GM13976 (cell line): ENCODE data around the gene YAE1.

Source experiments
- DNase-seq: peaks from one replicate; pipeline ENCODE4 v3.0.0; 2012; ENCODE audit warnings: low spot score
- in situ Hi-C: fragments of 300-500 bp; cut with MboI; formaldehyde crosslinking; loops from one replicate; pipeline ENCODE4 v1.12.0; 2022; ENCODE audit warnings: low sequenced_read_pairs, mixed read lengths, inconsistent platforms; ENCODE audit not compliant: unreplicated experiment
- TF ChIP-seq, protein P1 (sequence below): IDR thresholded peaks from 2 replicates; pipeline ENCODE4 v1.5.1; 2012; ENCODE audit warnings: borderline replicate concordance, mild to moderate bottlenecking; ENCODE audit not compliant: insufficient read depth; ENCODE audit errors: extremely low read depth, missing control alignments, control extremely low read depth

Gene YAE1

DNA sequence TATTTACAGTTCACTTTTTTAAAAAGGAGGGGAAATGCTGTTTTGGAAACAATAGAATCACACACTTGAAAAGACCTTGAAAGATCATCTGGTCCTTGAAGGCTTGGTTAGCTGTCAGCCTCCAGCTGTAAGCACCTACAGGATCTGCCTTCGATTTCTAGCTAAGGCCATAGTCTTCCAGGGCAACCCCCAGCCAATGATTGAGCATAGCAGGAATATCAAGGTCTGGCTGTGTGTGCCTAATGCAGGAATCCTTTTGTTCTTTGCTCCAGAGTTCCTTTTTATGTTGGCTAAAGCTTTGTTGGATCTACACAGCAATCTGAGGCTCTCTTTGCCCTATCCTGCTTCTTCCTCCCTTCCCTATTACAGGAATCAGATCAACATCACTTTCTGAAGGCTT, 5.2 kb upstream of the YAE1 start:
- no peak for DNase-seq
- in situ Hi-C loops = no loop called here
- TF ChIP-seq, protein P1, sequence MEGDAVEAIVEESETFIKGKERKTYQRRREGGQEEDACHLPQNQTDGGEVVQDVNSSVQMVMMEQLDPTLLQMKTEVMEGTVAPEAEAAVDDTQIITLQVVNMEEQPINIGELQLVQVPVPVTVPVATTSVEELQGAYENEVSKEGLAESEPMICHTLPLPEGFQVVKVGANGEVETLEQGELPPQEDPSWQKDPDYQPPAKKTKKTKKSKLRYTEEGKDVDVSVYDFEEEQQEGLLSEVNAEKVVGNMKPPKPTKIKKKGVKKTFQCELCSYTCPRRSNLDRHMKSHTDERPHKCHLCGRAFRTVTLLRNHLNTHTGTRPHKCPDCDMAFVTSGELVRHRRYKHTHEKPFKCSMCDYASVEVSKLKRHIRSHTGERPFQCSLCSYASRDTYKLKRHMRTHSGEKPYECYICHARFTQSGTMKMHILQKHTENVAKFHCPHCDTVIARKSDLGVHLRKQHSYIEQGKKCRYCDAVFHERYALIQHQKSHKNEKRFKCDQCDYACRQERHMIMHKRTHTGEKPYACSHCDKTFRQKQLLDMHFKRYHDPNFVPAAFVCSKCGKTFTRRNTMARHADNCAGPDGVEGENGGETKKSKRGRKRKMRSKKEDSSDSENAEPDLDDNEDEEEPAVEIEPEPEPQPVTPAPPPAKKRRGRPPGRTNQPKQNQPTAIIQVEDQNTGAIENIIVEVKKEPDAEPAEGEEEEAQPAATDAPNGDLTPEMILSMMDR = no peak

DNA sequence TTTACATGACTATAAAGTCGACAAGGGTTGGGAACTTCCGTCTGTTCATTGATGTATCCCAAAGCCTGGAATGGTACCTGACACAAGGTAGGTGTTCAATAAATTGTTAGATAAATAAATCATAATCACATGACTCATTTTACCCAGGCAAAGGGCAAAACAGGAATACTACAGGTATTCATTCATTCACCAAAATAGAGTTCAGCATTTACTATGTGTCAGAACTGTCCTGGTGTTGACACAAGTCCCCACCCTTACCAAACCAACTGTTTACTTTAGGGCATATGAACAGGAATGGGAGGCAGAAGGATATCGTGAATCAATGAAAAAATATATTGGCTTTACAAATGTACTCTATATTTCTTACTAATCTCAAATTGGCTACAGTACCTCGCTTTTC, 666 bp upstream of the YAE1 start:
- TF ChIP-seq, protein P1 = no peak
- in situ Hi-C loops = no loop called here
- no peak for DNase-seq

DNA sequence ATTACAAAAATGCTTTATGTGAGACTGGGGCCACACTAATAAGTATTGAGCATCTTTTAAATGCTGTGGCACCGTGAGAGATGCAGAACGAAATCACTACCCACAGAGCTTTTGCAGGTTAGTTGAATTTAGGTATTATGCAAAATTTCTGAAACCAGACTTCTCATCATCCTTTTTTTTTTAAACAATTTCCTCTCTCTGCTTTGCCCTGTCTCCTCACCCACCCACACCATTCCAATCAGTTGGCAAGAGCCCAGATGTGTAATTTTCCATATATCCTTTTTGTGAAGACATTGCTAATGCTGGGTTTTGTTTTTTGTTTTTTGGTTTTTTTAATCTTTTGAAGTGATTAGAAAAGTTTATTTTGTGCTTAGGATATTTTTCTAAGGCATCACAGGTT, 1.1 kb downstream of the YAE1 start:
- no peak for DNase-seq
- in situ Hi-C loops = no loop called here
- TF ChIP-seq, protein P1 = no peak

DNA sequence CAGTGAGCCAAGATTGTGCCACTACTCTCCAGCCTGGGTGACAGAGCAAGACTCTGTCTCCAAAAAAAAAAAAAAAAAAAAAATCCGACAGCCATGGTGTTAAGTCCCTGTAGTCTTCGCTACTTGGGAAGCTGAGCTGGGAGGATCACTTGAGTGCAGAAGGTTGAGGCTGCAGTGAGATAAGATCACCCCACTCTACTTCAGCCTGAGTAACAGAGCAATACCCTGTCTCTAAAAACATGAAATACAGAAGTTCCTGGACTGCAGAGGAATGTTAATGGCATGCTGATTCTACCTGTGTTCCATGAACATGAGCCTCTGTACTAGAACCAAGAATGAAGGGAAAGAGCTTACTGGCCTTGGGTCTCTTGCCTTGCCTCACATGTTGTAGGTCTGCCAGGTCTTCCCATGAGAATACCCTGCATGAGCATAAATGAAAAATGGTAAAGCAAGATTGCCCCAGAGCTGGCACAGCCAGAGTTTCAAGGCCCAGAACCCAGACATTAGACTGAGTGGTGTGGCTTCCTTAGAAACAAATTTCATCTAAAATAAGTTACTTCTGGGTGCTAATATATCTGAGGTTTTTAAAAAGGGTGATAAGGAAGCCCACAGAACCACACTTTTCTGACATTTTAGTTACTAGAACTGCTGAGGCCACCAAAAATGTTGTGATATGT, 8.6 kb downstream of the YAE1 start:
- in situ Hi-C loops = loop anchor here (25.0 kb wide), 1 partner anchor 487 kb away; no protein-coding TSS in a partner anchor

DNA sequence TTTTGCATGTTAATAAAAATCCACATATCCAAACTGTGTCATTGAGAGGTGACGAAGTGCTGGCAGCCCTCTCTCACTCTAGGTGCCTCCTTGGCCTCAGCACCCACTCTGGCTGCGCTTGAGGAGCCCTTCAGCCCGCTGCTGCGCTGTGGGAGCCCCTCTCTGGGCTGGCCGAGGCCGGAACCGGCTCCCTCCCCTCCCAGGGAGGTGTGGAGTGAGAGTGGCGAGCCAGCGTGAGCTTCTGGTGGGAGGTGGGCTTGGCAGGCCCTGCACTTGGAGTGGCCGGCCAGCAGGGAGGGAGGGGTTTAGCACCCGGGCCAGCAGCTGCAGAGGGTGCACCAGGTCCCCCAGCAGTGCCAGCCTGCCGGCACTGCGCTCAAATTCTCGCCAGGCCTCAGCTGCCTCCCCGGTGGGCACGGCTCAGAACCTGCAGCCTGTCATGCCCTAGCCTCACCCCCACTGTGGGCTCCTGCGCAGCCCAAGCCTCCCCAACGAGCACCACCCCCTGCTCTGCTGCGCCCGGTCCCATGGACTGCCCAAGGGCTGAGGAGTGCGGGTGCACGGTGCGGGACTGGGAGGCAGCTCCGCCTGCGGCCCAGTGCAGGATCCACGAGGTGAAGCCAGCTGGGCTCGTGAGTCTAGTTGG, 11.1 kb downstream of the YAE1 start:
- DNase-seq = no peak
- TF ChIP-seq, protein P1 = no peak
- in situ Hi-C loops = loop anchor here (25.0 kb wide), 1 partner anchor 485 kb away; no protein-coding TSS in a partner anchor

More for the DNA sequence above, 8.6 kb downstream of the YAE1 start:
- TF ChIP-seq, protein P1 = no peak
- no peak for DNase-seq

DNA sequence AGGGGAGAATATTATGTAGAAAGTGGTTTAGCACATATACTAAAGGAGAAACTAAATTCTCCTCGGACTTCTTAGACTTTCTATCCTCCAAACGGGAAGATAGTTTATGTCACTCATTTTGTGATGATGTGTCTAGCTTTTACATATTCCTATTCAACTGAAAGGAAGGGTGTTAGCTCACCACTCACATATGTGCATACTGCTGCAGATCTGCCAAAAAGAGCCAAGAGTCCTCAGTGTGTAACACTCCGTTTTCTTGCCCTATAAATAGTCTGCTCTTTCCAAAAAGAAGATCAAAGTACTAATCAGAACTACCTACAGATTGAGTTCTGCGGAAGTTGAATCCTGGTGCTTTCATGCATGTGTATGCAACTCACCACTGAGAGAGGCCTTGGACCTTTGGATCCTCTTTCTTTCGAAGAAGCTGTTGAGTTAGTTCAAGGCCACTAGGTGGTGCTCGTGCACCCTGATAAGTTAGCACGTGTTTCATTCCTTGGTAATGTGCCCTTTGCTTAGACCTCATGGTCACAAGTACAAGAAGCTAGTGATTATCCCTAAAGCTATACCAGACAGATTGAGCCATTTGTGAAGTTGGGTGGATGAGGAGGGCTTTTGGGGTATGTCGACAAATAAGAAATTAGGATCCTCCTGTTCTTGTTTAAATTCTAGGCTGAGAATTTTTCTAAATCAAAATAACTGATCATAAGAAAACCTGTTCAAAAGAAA, 14.1 kb downstream of the YAE1 start:
- in situ Hi-C loops = loop anchor here (5.0 to 25.0 kb wide), 2 partner anchors 162 to 482 kb away; no protein-coding TSS in a partner anchor
- DNase-seq = peak; percentile 82
- TF ChIP-seq, protein P1 = peak; percentile 83
